Endothelial cell of umbilical vein (primary cell): Measurements from ENCODE around the gene H1-8. TPM values are rescaled to one million over a fixed set of nuclear protein-coding genes. Genes with fewer than 3 reads are reported as not detected.

Source experiments
- BruUV-seq: library from RNA; stranded (reverse); fragments of 400-500 nt; replicated peaks from 2 replicates; lab custom pipeline; 2021; lab: Mats Ljungman, UMichigan
- CTCF ChIA-PET: fragments of 300-600, 350-600 bp; sonication (Branson Sonifier 250); formaldehyde crosslinking; loops from one replicate; lab custom pipeline; 2021; ENCODE audit warnings: antibody characterized with exemption, inconsistent platforms; lab: Charles Lee
- POLR2A ChIA-PET: fragments of 300-600, 350-600 bp; sonication (Branson Sonifier 250); formaldehyde crosslinking; loops from one replicate; lab custom pipeline; 2021; ENCODE audit warnings: antibody characterized with exemption, inconsistent platforms; lab: Charles Lee
- DNase-seq: peaks from one replicate; pipeline ENCODE4 v3.0.0-alpha.2; 2011; ENCODE audit warnings: low read depth, low spot score
- FAIRE-seq: peaks from 2 replicates; lab custom pipeline; 2011; peaks lifted over from hg19 to GRCh38; lab: Jason Lieb, UNC
- H2AFZ ChIP-seq: 2 replicates; pipeline ENCODE4 v1.6.0; 2012; ENCODE audit warnings: low read depth, low read length, control low read depth, inconsistent platforms
- H3K27ac ChIP-seq: 2 replicates; pipeline ENCODE4 v1.5.1; 2011; ENCODE audit warnings: low read depth, mild to moderate bottlenecking, control low read depth, low read length, moderate library complexity; ENCODE audit not compliant: insufficient read depth
- H3K27me3 ChIP-seq, 2 experiments: 2 replicates each; pipeline versions ENCODE4 v1.6.0 to v1.6.1; 2011; ENCODE audit warnings: low read length in 2 of 2, mixed read lengths in 1 of 2; ENCODE audit not compliant: control insufficient read depth in 2 of 2, insufficient read depth in 2 of 2
- H3K36me3 ChIP-seq, 2 experiments: 2 replicates in 1 of 2; 3 replicates in 1 of 2; pipeline ENCODE4 v1.5.1; 2011; ENCODE audit warnings: low read length in 2 of 2, mild to moderate bottlenecking in 1 of 2, moderate library complexity in 1 of 2; ENCODE audit not compliant: control insufficient read depth in 2 of 2, insufficient read depth in 2 of 2; ENCODE audit errors: extremely low read depth in 1 of 2
- H3K4me1 ChIP-seq: 3 replicates; pipeline ENCODE4 v1.5.1; 2011; ENCODE audit warnings: mild to moderate bottlenecking, low read length; ENCODE audit not compliant: control insufficient read depth, insufficient read depth; ENCODE audit errors: extremely low read depth
- H3K4me2 ChIP-seq: 2 replicates; pipeline ENCODE4 v1.6.1; 2011; ENCODE audit warnings: low read length, control low read depth, mixed read lengths; ENCODE audit not compliant: insufficient read depth
- H3K4me3 ChIP-seq, 3 experiments: fragments of 200-600 bp in 1 of 3; sonication (generic), shearing (Covaris generic) in 1 of 3; replicated peaks in 1 of 3; 2 replicates each; pipeline ENCODE4 v1.5.1; 2011 to 2016; ENCODE audit warnings: control low read depth in 3 of 3, low read length in 3 of 3, mild to moderate bottlenecking in 2 of 3, inconsistent platforms in 1 of 3, low read depth in 1 of 3, moderate library complexity in 1 of 3; ENCODE audit not compliant: insufficient read depth in 1 of 3
- H3K79me2 ChIP-seq: 2 replicates; pipeline ENCODE4 v1.6.0; 2012; ENCODE audit warnings: low read length, inconsistent platforms; ENCODE audit not compliant: control insufficient read depth, insufficient read depth
- H3K9ac ChIP-seq: replicated peaks from 2 replicates; pipeline ENCODE3; 2011; ENCODE audit warnings: low read length, control low read depth; ENCODE audit not compliant: insufficient read depth; ENCODE audit errors: extremely low read depth
- H3K9me1 ChIP-seq: replicated peaks from 3 replicates; pipeline ENCODE4 v1.6.0; 2011; ENCODE audit warnings: mild to moderate bottlenecking, low read length; ENCODE audit not compliant: control insufficient read depth, insufficient read depth; ENCODE audit errors: extremely low read depth
- H3K9me3 ChIP-seq: replicated peaks from 2 replicates; pipeline ENCODE4 v1.5.1; 2012; ENCODE audit warnings: low read length, inconsistent platforms; ENCODE audit not compliant: control insufficient read depth, insufficient read depth
- H4K20me1 ChIP-seq: replicated peaks from 2 replicates; pipeline ENCODE3; 2011; ENCODE audit warnings: mild to moderate bottlenecking, low read length; ENCODE audit not compliant: control insufficient read depth, insufficient read depth; ENCODE audit errors: extremely low read depth
- EZH2 ChIP-seq: IDR thresholded peaks from 2 replicates; pipeline ENCODE4 v1.6.1; 2012; ENCODE audit warnings: borderline replicate concordance, low read depth, mild to moderate bottlenecking, moderate library complexity, low read length, inconsistent platforms; ENCODE audit not compliant: severe bottlenecking
- FOS ChIP-seq: IDR thresholded peaks from 2 replicates; pipeline ENCODE4 v1.6.1; 2011; ENCODE audit warnings: mild to moderate bottlenecking, low read length, moderate library complexity, borderline replicate concordance; ENCODE audit not compliant: insufficient read depth
- GATA2 ChIP-seq: IDR thresholded peaks from 2 replicates; pipeline ENCODE4 v1.7.0; 2011; ENCODE audit warnings: low read depth, mild to moderate bottlenecking, moderate library complexity, mixed read lengths, low read length; ENCODE audit not compliant: insufficient read length, insufficient read depth
- JUN ChIP-seq: IDR thresholded peaks from 2 replicates; pipeline ENCODE4 v1.6.1; 2011; ENCODE audit warnings: borderline replicate concordance, low read depth; ENCODE audit not compliant: insufficient read length, insufficient read depth
- MYC ChIP-seq: IDR thresholded peaks from one replicate; pipeline ENCODE4 v1.6.1; 2011; ENCODE audit warnings: mild to moderate bottlenecking, low read depth, low read length
- POLR2A ChIP-seq: IDR thresholded peaks from 2 replicates; pipeline ENCODE4 v1.6.1; 2012; ENCODE audit warnings: low read depth, mild to moderate bottlenecking, control low read depth, low read length
- POLR2AphosphoS5 ChIP-seq: IDR thresholded peaks from 2 replicates; pipeline ENCODE4 v1.6.1; 2012; ENCODE audit warnings: low read depth, mild to moderate bottlenecking, control low read depth, low read length, moderate library complexity; ENCODE audit not compliant: insufficient read depth
- dilution Hi-C: fragments of 300-500 bp; cut with MboI; formaldehyde crosslinking; loops from one replicate; pipeline ENCODE4 v1.15.0; 2019; ENCODE audit warnings: low sequenced_read_pairs; ENCODE audit not compliant: extremely low pct_ligation_motif_present
- intact Hi-C: fragments of 100-400 bp; cut with micrococcal nuclease; formaldehyde crosslinking; loops from one replicate; pipeline ENCODE4 v1.10.0; 2022
- polyA plus RNA-seq, 4 experiments: library from polyadenylated mRNA; depleted of rRNA in 3 of 4; stranded (reverse) in 3 of 4; unstranded in 1 of 4; fragments of >200 nt; gene quantifications; 2 replicates each; pipeline versions ENCODE4 v1.2.1 to v1.2.3, GENCODE V29; 2011 to 2012; ENCODE audit warnings: missing spikeins in 1 of 4
- total RNA-seq: library from RNA; stranded (reverse); gene quantifications from 2 replicates; pipeline ENCODE4 v1.2.3, GENCODE V29; 2021
- TF ChIP-seq, protein P1 (sequence below), 2 donors: IDR thresholded peaks; 1 replicate in 1 of 2; 2 replicates in 1 of 2; pipeline ENCODE4 v1.5.1; 2011; ENCODE audit warnings: low read length in 2 of 2, mild to moderate bottlenecking in 2 of 2, moderate library complexity in 2 of 2, control low read depth in 1 of 2, inconsistent platforms in 1 of 2, low read depth in 1 of 2; ENCODE audit not compliant: insufficient read depth in 1 of 2; ENCODE audit errors: extremely low read depth in 1 of 2
- TF ChIP-seq, protein P2 (sequence below): IDR thresholded peaks from 2 replicates; pipeline ENCODE4 v1.6.1; 2011; ENCODE audit not compliant: insufficient read depth, insufficient read length

Gene H1-8
- total and polyA plus RNA-seq, 2 donors (not counting 3 experiments of a cell fraction or from before 2014, with no cell fraction given), result not detected

DNA sequence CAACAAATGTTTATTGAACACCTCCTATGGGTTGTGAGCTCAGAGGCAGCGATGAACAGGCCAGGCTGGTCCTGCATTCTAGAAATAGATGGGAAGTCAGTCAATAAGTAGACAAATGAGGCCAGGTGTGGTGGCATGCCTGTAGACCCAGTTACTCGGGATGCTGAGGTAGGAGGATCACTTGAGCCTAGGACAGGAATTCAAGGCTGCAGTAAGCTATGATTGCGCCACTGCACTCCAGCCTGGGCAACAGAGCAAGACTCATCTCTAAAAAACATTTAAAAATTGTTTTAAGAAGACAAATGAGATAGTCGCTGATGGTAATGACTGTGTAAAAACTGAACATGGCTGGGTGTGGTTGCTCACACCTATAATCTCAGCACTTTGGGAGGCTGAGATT, 18.9 kb upstream of the H1-8 start:
- ChIA-PET CTCF (interaction anchor here (1.2 to 1.4 kb wide), 3 partner anchors 11 to 34 kb away, joined by 3 to 7 read pairs (median 5); no protein-coding TSS in a partner anchor), POLR2A (no interaction called here)
- TF ChIP-seq, protein P1, sequence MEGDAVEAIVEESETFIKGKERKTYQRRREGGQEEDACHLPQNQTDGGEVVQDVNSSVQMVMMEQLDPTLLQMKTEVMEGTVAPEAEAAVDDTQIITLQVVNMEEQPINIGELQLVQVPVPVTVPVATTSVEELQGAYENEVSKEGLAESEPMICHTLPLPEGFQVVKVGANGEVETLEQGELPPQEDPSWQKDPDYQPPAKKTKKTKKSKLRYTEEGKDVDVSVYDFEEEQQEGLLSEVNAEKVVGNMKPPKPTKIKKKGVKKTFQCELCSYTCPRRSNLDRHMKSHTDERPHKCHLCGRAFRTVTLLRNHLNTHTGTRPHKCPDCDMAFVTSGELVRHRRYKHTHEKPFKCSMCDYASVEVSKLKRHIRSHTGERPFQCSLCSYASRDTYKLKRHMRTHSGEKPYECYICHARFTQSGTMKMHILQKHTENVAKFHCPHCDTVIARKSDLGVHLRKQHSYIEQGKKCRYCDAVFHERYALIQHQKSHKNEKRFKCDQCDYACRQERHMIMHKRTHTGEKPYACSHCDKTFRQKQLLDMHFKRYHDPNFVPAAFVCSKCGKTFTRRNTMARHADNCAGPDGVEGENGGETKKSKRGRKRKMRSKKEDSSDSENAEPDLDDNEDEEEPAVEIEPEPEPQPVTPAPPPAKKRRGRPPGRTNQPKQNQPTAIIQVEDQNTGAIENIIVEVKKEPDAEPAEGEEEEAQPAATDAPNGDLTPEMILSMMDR (IDR thresholded peaks at IDR 0.05; ENCODE audit: extremely low read depth in 1 of 2, insufficient read depth in 1 of 2, low read depth in 1 of 2, low read length in 2 of 2), result no peak
- TF ChIP-seq JUN, result no peak
- Histone ChIP-seq H3K4me3 (no peak overlapping the region), H3K9ac (no peak overlapping the region), H2AFZ (no peak overlapping the region), H4K20me1 (no peaks in the 10 kb centered on the region), H3K4me2 (no peak overlapping the region), H3K36me3 (no peaks in the 10 kb centered on the region), H3K9me3 (no peaks in the 10 kb centered on the region), H3K27ac (no peak overlapping the region), H3K79me2 (no peaks in the 10 kb centered on the region), H3K27me3 (no peaks in the 10 kb centered on the region), H3K9me1 (no peaks in the 10 kb centered on the region), H3K4me1 (peaks cover 4% of the 10 kb centered on the region)
- no TSS peak for BruUV-seq
- DNase-seq (no peak), FAIRE-seq (no peak)
- dilution Hi-C loops, result no loop called here
- intact Hi-C loops, result no loop called here

DNA sequence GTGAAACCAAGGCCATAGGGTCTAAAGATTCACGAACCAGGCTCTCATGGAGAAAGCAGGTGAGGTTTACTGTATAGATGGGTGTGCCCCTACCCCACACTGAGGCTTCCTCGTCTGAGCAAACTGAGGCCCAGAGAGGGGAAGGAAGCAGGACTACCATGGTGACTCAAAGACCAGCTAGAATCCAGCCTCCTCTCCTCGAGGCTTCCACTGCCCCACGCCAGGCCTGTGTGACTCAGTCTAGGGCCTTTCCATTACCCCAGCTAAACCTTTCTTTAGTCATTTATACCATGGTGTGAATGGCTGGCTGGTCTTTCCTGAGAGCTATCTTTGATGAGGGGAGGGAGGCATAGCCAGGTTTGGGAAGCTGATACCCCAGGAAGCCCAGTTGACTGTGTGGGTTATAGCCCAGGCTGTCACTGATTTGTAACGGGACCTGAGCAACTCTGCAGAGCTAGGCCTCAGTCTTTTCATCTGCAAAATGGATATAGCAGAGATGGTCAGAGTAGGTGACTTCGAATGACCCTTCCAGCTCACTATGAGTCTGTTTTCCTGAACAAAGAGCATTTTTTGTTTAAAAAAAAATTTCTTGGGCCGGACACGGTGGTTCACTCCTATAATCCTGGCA, 17.5 kb upstream of the H1-8 start:
- POLR2A ChIA-PET, result no interaction called here
- Histone ChIP-seq H3K27ac (no peak overlapping the region), H3K9me3 (no peaks in the 10 kb centered on the region), H3K9ac (no peak overlapping the region), H2AFZ (peak overlapping the region; percentile 76), H3K79me2 (no peaks in the 10 kb centered on the region), H3K4me2 (no peak overlapping the region), H3K36me3 (no peaks in the 10 kb centered on the region), H4K20me1 (no peaks in the 10 kb centered on the region), H3K9me1 (no peaks in the 10 kb centered on the region), H3K4me3 (no peak overlapping the region), H3K4me1 (peaks cover 11% of the 10 kb centered on the region), H3K27me3 (no peaks in the 10 kb centered on the region)
- FAIRE-seq (peak; percentile 77), DNase-seq (peak; percentile 35)
- no TSS peak for BruUV-seq
- CTCF ChIA-PET, result interaction anchor here (0.9 to 1.8 kb wide), 4 partner anchors 9 to 68 kb away, joined by 3 to 6 read pairs (median 3); no protein-coding TSS in a partner anchor
- dilution Hi-C loops (no loop called here), intact Hi-C loops (no loop called here)
- no peak for TF ChIP-seq POLR2AphosphoS5
- TF ChIP-seq, protein P1 (IDR thresholded peaks at IDR 0.05; ENCODE audit: extremely low read depth in 1 of 2, insufficient read depth in 1 of 2, low read depth in 1 of 2, low read length in 2 of 2), result no peak
- no peak for TF ChIP-seq MYC
- no peak for TF ChIP-seq POLR2A
- TF ChIP-seq, protein P2, sequence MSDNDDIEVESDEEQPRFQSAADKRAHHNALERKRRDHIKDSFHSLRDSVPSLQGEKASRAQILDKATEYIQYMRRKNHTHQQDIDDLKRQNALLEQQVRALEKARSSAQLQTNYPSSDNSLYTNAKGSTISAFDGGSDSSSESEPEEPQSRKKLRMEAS, result no peak
- no peak for TF ChIP-seq JUN
- TF ChIP-seq EZH2, result no peak
- TF ChIP-seq FOS, result no peak
- TF ChIP-seq GATA2, result no peak
